MM.1S (cell line): ENCODE measurements around the gene CHGA.

Experiments
- DNase-seq: peaks from one replicate; pipeline ENCODE4 v3.0.0-alpha.2; 2015
- H2AFZ ChIP-seq: fragments of 300-600 bp; sonication (generic); 2 replicates; pipeline ENCODE4 v1.6.0; 2016; ENCODE audit warnings: antibody characterized with exemption, low read length
- H3F3A ChIP-seq: fragments of 300-600 bp; sonication (generic); 2 replicates; pipeline ENCODE4 v1.6.1; 2016; ENCODE audit warnings: mild to moderate bottlenecking, antibody characterized with exemption, low read length, moderate library complexity, mixed read lengths; ENCODE audit not compliant: insufficient read depth
- H3K27ac ChIP-seq: fragments of 300-600 bp; sonication (generic); 2 replicates; pipeline ENCODE4 v1.5.1; 2016; ENCODE audit warnings: mild to moderate bottlenecking, low read length
- H3K27me3 ChIP-seq: fragments of 300-600 bp; sonication (generic); replicated peaks from 2 replicates; pipeline ENCODE4 v1.6.0; 2016; ENCODE audit warnings: low read length; ENCODE audit not compliant: insufficient read depth
- H3K36me3 ChIP-seq: fragments of 300-600 bp; sonication (generic); replicated peaks from 2 replicates; pipeline ENCODE4 v1.6.1; 2016; ENCODE audit warnings: mild to moderate bottlenecking, low read length, mixed read lengths; ENCODE audit not compliant: insufficient read depth
- H3K4me1 ChIP-seq: fragments of 300-600 bp; sonication (generic); 2 replicates; pipeline ENCODE4 v1.6.1; 2016; ENCODE audit warnings: low read length, mixed read lengths
- H3K4me2 ChIP-seq: fragments of 300-600 bp; sonication (generic); 2 replicates; pipeline ENCODE4 v1.6.0; 2016; ENCODE audit warnings: low read depth, low read length
- H3K4me3 ChIP-seq: fragments of 300-600 bp; sonication (generic); 2 replicates; pipeline ENCODE4 v1.5.1; 2016; ENCODE audit warnings: low read length, mixed read lengths
- H3K79me2 ChIP-seq: fragments of 300-600 bp; sonication (generic); 2 replicates; pipeline ENCODE4 v1.6.1; 2016; ENCODE audit warnings: mixed run types, low read length, mixed read lengths
- H3K9ac ChIP-seq: fragments of 300-600 bp; sonication (generic); 2 replicates; pipeline ENCODE4 v1.6.1; 2016; ENCODE audit warnings: low read length, mixed read lengths
- H3K9me2 ChIP-seq: fragments of 300-600 bp; sonication (generic); replicated peaks from 2 replicates; pipeline ENCODE4 v1.6.1; 2016; ENCODE audit warnings: mild to moderate bottlenecking, low read length, mixed read lengths; ENCODE audit not compliant: insufficient read depth
- H3K9me3 ChIP-seq: fragments of 300-600 bp; sonication (generic); replicated peaks from 2 replicates; pipeline ENCODE4 v1.6.1; 2016; ENCODE audit warnings: mild to moderate bottlenecking, low read length, mixed read lengths; ENCODE audit not compliant: insufficient read depth
- H4K20me1 ChIP-seq: fragments of 300-600 bp; sonication (generic); 2 replicates; pipeline ENCODE4 v1.6.1; 2016; ENCODE audit warnings: mild to moderate bottlenecking, low read length, moderate library complexity, mixed read lengths; ENCODE audit not compliant: insufficient read depth
- CTCF ChIP-seq: fragments of 300-600 bp; sonication (generic); IDR thresholded peaks from 2 replicates; pipeline ENCODE4 v1.5.1; 2016; ENCODE audit warnings: antibody characterized with exemption, low read length, mixed read lengths
- EZH2 ChIP-seq: fragments of 300-600 bp; sonication (generic); optimal IDR thresholded peaks from 2 replicates; pipeline ENCODE3; 2017; ENCODE audit warnings: low read depth, mild to moderate bottlenecking, antibody characterized with exemption, low read length, mixed read lengths
- EZH2phosphoT487 ChIP-seq: fragments of 300-600 bp; sonication (generic); IDR thresholded peaks from 2 replicates; pipeline ENCODE4 v1.6.1; 2018; ENCODE audit warnings: antibody characterized with exemption, low read length

Gene CHGA

GRCh38 chr14:92929689-92930608, 7.0 kb downstream of the CHGA start:
- Histone ChIP-seq H3K4me2 (no peak overlapping the region), H3K27me3 (no peaks in the 10 kb centered on the region), H4K20me1 (no peaks in the 10 kb centered on the region), H3K79me2 (no peaks in the 10 kb centered on the region), H3F3A (no peaks in the 10 kb centered on the region), H3K4me3 (no peak overlapping the region), H3K9me3 (no peaks in the 10 kb centered on the region), H3K9me2 (no peaks in the 10 kb centered on the region), H3K36me3 (no peaks in the 10 kb centered on the region), H2AFZ (no peak overlapping the region), H3K4me1 (no peaks in the 10 kb centered on the region), H3K27ac (no peak overlapping the region), H3K9ac (no peak overlapping the region)
- DNase-seq: no peak
- TF ChIP-seq EZH2phosphoT487 (no peak), CTCF (no peak), EZH2 (no peak)

GRCh38 chr14:92930737-92931602, 8.0 kb downstream of the CHGA start:
- no peak overlapping the region for H2AFZ ChIP-seq
- TF ChIP-seq EZH2phosphoT487 (no peak), CTCF (no peak)
- no peaks in the 10 kb centered on the region for H3K4me1 ChIP-seq
- H4K20me1 ChIP-seq: no peaks in the 10 kb centered on the region
- H3F3A ChIP-seq: no peaks in the 10 kb centered on the region
- H3K9me3 ChIP-seq: no peaks in the 10 kb centered on the region
- H3K4me3 ChIP-seq: no peak overlapping the region
- DNase-seq: no peak
- no peak overlapping the region for H3K4me2 ChIP-seq
- H3K36me3 ChIP-seq: no peaks in the 10 kb centered on the region
- no peaks in the 10 kb centered on the region for H3K27me3 ChIP-seq
- no peak overlapping the region for H3K9ac ChIP-seq
- H3K27ac ChIP-seq: no peak overlapping the region
- no peaks in the 10 kb centered on the region for H3K9me2 ChIP-seq
- no peaks in the 10 kb centered on the region for H3K79me2 ChIP-seq

- no peaks in the 10 kb centered on the region for H3K79me2 ChIP-seq
- no peaks in the 10 kb centered on the region for H3K36me3 ChIP-seq
- H4K20me1 ChIP-seq: no peaks in the 10 kb centered on the region
- no peaks in the 10 kb centered on the region for H3K27me3 ChIP-seq
- no peaks in the 10 kb centered on the region for H3K4me1 ChIP-seq
- no peak overlapping the region for H3K4me3 ChIP-seq
- no peak overlapping the region for H2AFZ ChIP-seq
- H3K9ac ChIP-seq: no peak overlapping the region
- H3K9me3 ChIP-seq: no peaks in the 10 kb centered on the region
- DNase-seq: no peak
- H3F3A ChIP-seq: no peaks in the 10 kb centered on the region
- no peak for TF ChIP-seq EZH2phosphoT487
- no peak for TF ChIP-seq CTCF
- TF ChIP-seq EZH2: no peak
- no peak overlapping the region for H3K27ac ChIP-seq
- H3K9me2 ChIP-seq: no peaks in the 10 kb centered on the region
- no peak overlapping the region for H3K4me2 ChIP-seq
Observed at GRCh38 chr14:92931681-92932447, 8.9 kb downstream of the CHGA start.
